Stomach (tissue), 9 donors: Measurements from ENCODE around the gene TTC28. TPM values are rescaled to one million over a fixed set of nuclear protein-coding genes. Genes with fewer than 3 reads are reported as not detected.

Source experiments
- DNase-seq, 2 donors: peaks; one replicate each; pipeline versions ENCODE4 v3.0.0 to v3.0.0-alpha.2; 2013 to 2019
- H3K27ac ChIP-seq, 5 donors: fragments of 200-600 bp in 4 of 5; sonication (generic) in 4 of 5; one replicate each; pipeline ENCODE4 v1.5.1; 2013 to 2019; ENCODE audit warnings: mild to moderate bottlenecking in 1 of 5, moderate library complexity in 1 of 5
- H3K27me3 ChIP-seq, 3 donors: fragments of 200-600 bp; sonication (generic); one replicate each; pipeline ENCODE4 v1.5.1; 2017 to 2019; ENCODE audit warnings: mixed run types in 1 of 3
- H3K36me3 ChIP-seq, 4 donors: fragments of 200-600 bp; sonication (generic); 1 replicate in 3 of 4; 2 replicates in 1 of 4; pipeline ENCODE4 v1.5.1; 2016 to 2019
- H3K4me1 ChIP-seq, 4 donors: fragments of 200-600 bp; sonication (generic); one replicate each; pipeline ENCODE4 v1.5.1; 2016 to 2019
- H3K4me3 ChIP-seq, 4 donors: fragments of 200-600 bp; sonication (generic) in 3 of 4; one replicate each; pipeline ENCODE4 v1.5.1; 2016 to 2019; ENCODE audit warnings: mild to moderate bottlenecking in 1 of 4
- H3K9me3 ChIP-seq, 4 donors: fragments of 200-600 bp; sonication (generic); one replicate each; pipeline ENCODE4 v1.5.1; 2016 to 2019
- CTCF ChIP-seq, 7 experiments: fragments of 450-650 bp in 4 of 7; fragments of 200-600 bp in 3 of 7; sonication (generic) in 3 of 7; IDR thresholded peaks; one replicate each; pipeline ENCODE4 v1.5.1; 2016 to 2019; ENCODE audit warnings: antibody characterized with exemption in 7 of 7, control low read depth in 2 of 7, mild to moderate bottlenecking in 1 of 7
- EP300 ChIP-seq: sonication (generic); formaldehyde crosslinking; IDR thresholded peaks from one replicate; pipeline ENCODE4 v1.6.1; 2017; ENCODE audit warnings: antibody characterized with exemption
- POLR2A ChIP-seq, 4 donors: fragments of 450-650 bp; IDR thresholded peaks; one replicate each; pipeline ENCODE4 v1.6.1; 2016; ENCODE audit warnings: antibody characterized with exemption in 4 of 4, control low read depth in 2 of 4, mild to moderate bottlenecking in 1 of 4, moderate library complexity in 1 of 4
- POLR2AphosphoS5 ChIP-seq, 3 donors: sonication (generic); formaldehyde crosslinking; IDR thresholded peaks; one replicate each; pipeline ENCODE4 v1.6.1; 2016; ENCODE audit warnings: antibody characterized with exemption in 3 of 3
- WGBS, 5 donors: extraction: QIAGEN DNeasy Blood & Tissue Kit in 3 of 5; methylation state at CpG; one replicate each; pipeline versions ENCODE4 v1.1.5 to v1.1.7; 2013 to 2018; 5-methylcytosine and 5-hydroxymethylcytosine counted together
- intact Hi-C: fragments of 100-400 bp; cut with DNase I; formaldehyde crosslinking; loops from one replicate; pipeline ENCODE4 v1.15.1; 2023; ENCODE audit warnings: low total_unique reads
- polyA plus RNA-seq, 3 donors: library from polyadenylated mRNA; stranded (reverse); fragments of 200-250 nt; gene quantifications; one replicate each; pipeline ENCODE4 v1.2.3, GENCODE V29; 2013
- total RNA-seq, 5 donors: library from RNA; depleted of rRNA; stranded (reverse); fragments of >200 nt; gene quantifications; one replicate each; pipeline versions ENCODE4 v1.1.0 to v1.2.3, GENCODE V29; 2014 to 2016
- donor health status: healthy with polysubstance abuse.
- donor health status: Bipolar disorder and iron deficiency.
- donor health status: healthy.

The TTC28 gene
- total and polyA plus RNA-seq, 8 donors = 1.7 to 53.4 (median 24.6) TPM

- WGBS, 5 donors = 93 to 100% (median 98%) methylated on average over 2 of the region's 2 CpGs
- intact Hi-C loops = no loop called here
- TF ChIP-seq POLR2A (IDR thresholded peaks at IDR 0.05) = no peak
- TF ChIP-seq CTCF (IDR thresholded peaks at IDR 0.05) = no peak
- no peak for TF ChIP-seq EP300
- no peak for TF ChIP-seq POLR2AphosphoS5 (IDR thresholded peaks at IDR 0.05)
- H3K27ac ChIP-seq = no peak overlapping the region
- H3K27me3 ChIP-seq = no peaks in the 10 kb centered on the region
- no peaks in the 10 kb centered on the region for H3K4me1 ChIP-seq
- H3K4me3 ChIP-seq = no peak overlapping the region
- DNase-seq = no peak
- H3K36me3 ChIP-seq = peaks cover 0 to 22% (median 2%) of the 10 kb centered on the region in 4 donors
- no peaks in the 10 kb centered on the region for H3K9me3 ChIP-seq
Measured at GRCh38 chr22:27937453-27937852, 742.2 kb downstream of the TTC28 start.

- H3K27me3 ChIP-seq = no peaks in the 10 kb centered on the region
- H3K4me3 ChIP-seq = no peak overlapping the region
- H3K27ac ChIP-seq = no peak overlapping the region
- H3K4me1 ChIP-seq = peaks cover 0 to 4% (median 0%) of the 10 kb centered on the region in 4 donors
- no peak for DNase-seq
- WGBS, 5 donors = 85 to 100% (median 88%) methylated on average over 1 of the region's 1 CpG
- H3K9me3 ChIP-seq = no peaks in the 10 kb centered on the region
- intact Hi-C loops = no loop called here
- H3K36me3 ChIP-seq = peaks cover 0 to 16% (median 0%) of the 10 kb centered on the region in 4 donors
- TF ChIP-seq CTCF (IDR thresholded peaks at IDR 0.05) (no peak), POLR2AphosphoS5 (IDR thresholded peaks at IDR 0.05) (no peak), EP300 (no peak)
Measured at GRCh38 chr22:27935897-27936296, 743.7 kb downstream of the TTC28 start.

- Histone ChIP-seq H3K4me1 (peaks cover 0 to 8% (median 2%) of the 10 kb centered on the region in 4 donors), H3K9me3 (no peaks in the 10 kb centered on the region), H3K4me3 (no peak overlapping the region), H3K36me3 (peaks cover 0 to 14% (median 0%) of the 10 kb centered on the region in 4 donors), H3K27me3 (no peaks in the 10 kb centered on the region), H3K27ac (peak overlapping the region in 1 of 5 donors; percentile 70)
- DNase-seq = no peak
- intact Hi-C loops = no loop called here
- TF ChIP-seq EP300 (no peak), POLR2A (IDR thresholded peaks at IDR 0.05) (no peak), CTCF (IDR thresholded peaks at IDR 0.05) (no peak), POLR2AphosphoS5 (IDR thresholded peaks at IDR 0.05) (no peak)
- 87 to 90% (median 89%) methylated on average over 5 of the region's 5 CpGs for WGBS, 5 donors
Measured at GRCh38 chr22:27934069-27934468, 745.6 kb downstream of the TTC28 start.

GRCh38 chr22:27933186-27933983 lies 746.3 kb downstream of the TTC28 start:
- peaks cover 0 to 11% (median 2%) of the 10 kb centered on the region in 4 donors for H3K36me3 ChIP-seq
- peak in 1 of 2 donors; percentile 26 for DNase-seq
- H3K4me1 ChIP-seq = peaks cover 0 to 8% (median 2%) of the 10 kb centered on the region in 4 donors
- peak overlapping the region in 4 of 5 donors; percentile 33 to 70 (median 47) for H3K27ac ChIP-seq
- no peaks in the 10 kb centered on the region for H3K27me3 ChIP-seq
- peak overlapping the region; percentile 18 to 41 (median 26) for H3K4me3 ChIP-seq
- 41 to 66% (median 60%) methylated on average over 9 of the region's 9 CpGs for WGBS, 5 donors
- H3K9me3 ChIP-seq = no peaks in the 10 kb centered on the region
- intact Hi-C loops = no loop called here
- TF ChIP-seq EP300 (no peak), CTCF (IDR thresholded peaks at IDR 0.05) (no peak), POLR2AphosphoS5 (IDR thresholded peaks at IDR 0.05) (peak in 1 of 3 donors; percentile 52)
